CD4-positive, CD25-positive, alpha-beta regulatory T cell (primary cell): ENCODE data around the gene DNAJC7. TPM values are rescaled to one million over a fixed set of nuclear protein-coding genes. Genes with fewer than 3 reads are reported as not detected.
A peak's percentile ranks its signal among the peaks of the same experiment; 100 is the strongest.

Experiments used
- ATAC-seq, 2 donors: fragments of 150-1000 bp; cut with Tn5 transposase; one replicate each; pipeline ENCODE4 v1.10.0; 2021; ENCODE audit warnings: low read depth in 2 of 2, moderate number of reproducible peaks in 2 of 2, moderate library complexity in 1 of 2
- DNase-seq, 3 donors: peaks; one replicate each; pipeline versions ENCODE4 v3.0.0 to v3.0.0-alpha.2; 2012 to 2022; ENCODE audit warnings: mixed read lengths in 1 of 3
- H3K27ac ChIP-seq: one replicate; pipeline ENCODE4 v1.7.0; 2013; ENCODE audit warnings: mild to moderate bottlenecking, low read length; ENCODE audit not compliant: insufficient read depth, poor library complexity, severe bottlenecking
- H3K27me3 ChIP-seq: one replicate; pipeline ENCODE4 v1.7.0; 2013; ENCODE audit warnings: low read length; ENCODE audit not compliant: control insufficient read depth, insufficient read depth
- H3K36me3 ChIP-seq: one replicate; pipeline ENCODE4 v1.7.0; 2013; ENCODE audit warnings: mild to moderate bottlenecking, low read length, moderate library complexity; ENCODE audit not compliant: control insufficient read depth, insufficient read depth
- H3K4me1 ChIP-seq: 2 replicates; pipeline ENCODE4 v1.7.0; 2013; ENCODE audit warnings: mild to moderate bottlenecking, low read length; ENCODE audit not compliant: insufficient read depth, control insufficient read depth, poor library complexity, severe bottlenecking
- H3K4me3 ChIP-seq: one replicate; pipeline ENCODE4 v1.7.0; 2013; ENCODE audit warnings: low read depth, mild to moderate bottlenecking, low read length, moderate library complexity
- H3K9me3 ChIP-seq, 2 experiments: 1 replicate in 1 of 2; 2 replicates in 1 of 2; pipeline ENCODE4 v1.7.0; 2013; ENCODE audit warnings: low read length in 2 of 2, mild to moderate bottlenecking in 1 of 2, moderate library complexity in 1 of 2; ENCODE audit not compliant: control insufficient read depth in 2 of 2
- H3K27ac Mint-ChIP-seq, 3 donors: one replicate each; pipeline ENCODE4 v1.8.0; 2020 to 2022; ENCODE audit warnings: mild to moderate bottlenecking in 3 of 3, mixed read lengths in 3 of 3, moderate library complexity in 2 of 3
- H3K27me3 Mint-ChIP-seq: one replicate; pipeline ENCODE4 v1.8.0; 2022; ENCODE audit warnings: mild to moderate bottlenecking, mixed read lengths
- H3K36me3 Mint-ChIP-seq: one replicate; pipeline ENCODE4 v1.8.0; 2020; ENCODE audit warnings: mixed read lengths
- H3K4me1 Mint-ChIP-seq, 4 donors: one replicate each; pipeline ENCODE4 v1.8.0; 2020 to 2022; ENCODE audit warnings: mixed read lengths in 4 of 4, mild to moderate bottlenecking in 1 of 4
- H3K4me3 Mint-ChIP-seq, 4 donors: one replicate each; pipeline ENCODE4 v1.8.0; 2020 to 2022; ENCODE audit warnings: mild to moderate bottlenecking in 4 of 4, mixed read lengths in 4 of 4, moderate library complexity in 3 of 4
- H3K9me3 Mint-ChIP-seq, 7 donors: one replicate each; pipeline ENCODE4 v1.8.0; 2020 to 2022; ENCODE audit warnings: mixed read lengths in 7 of 7, mild to moderate bottlenecking in 3 of 7, moderate library complexity in 2 of 7
- polyA plus RNA-seq, 4 donors: library from polyadenylated mRNA; unstranded; fragments of 300-500 nt; fragmentation: Illumina TruSeq; gene quantifications; one replicate each; pipeline ENCODE4 v1.2.3, GENCODE V29; 2021
- total RNA-seq: library from RNA; stranded (reverse); gene quantifications from one replicate; pipeline ENCODE4 v1.2.3, GENCODE V29; 2022

DNAJC7 gene
- total and polyA plus RNA-seq, 5 donors from 2014 or later = 53.3 to 149 (median 75.3) TPM

- Mint-ChIP-seq H3K4me1 (peaks cover 3 to 44% (median 30%) of the 10 kb centered on the region in 4 donors), H3K27me3 (no peaks in the 10 kb centered on the region), H3K9me3 (no peaks in the 10 kb centered on the region), H3K27ac (no peak overlapping the region), H3K36me3 (peaks cover 33% of the 10 kb centered on the region), H3K4me3 (no peak overlapping the region)
- no peak for ATAC-seq
- peaks cover 6% of the 10 kb centered on the region for H3K4me1 ChIP-seq
- H3K27me3 ChIP-seq = no peaks in the 10 kb centered on the region
- H3K36me3 ChIP-seq = peaks cover 42% of the 10 kb centered on the region
- DNase-seq = no peak
- H3K4me3 ChIP-seq = no peak overlapping the region
- H3K27ac ChIP-seq = no peak overlapping the region
- no peaks in the 10 kb centered on the region for H3K9me3 ChIP-seq
These were observed 12.1 kb downstream of the DNAJC7 start for GRCh38 chr17:42005166-42005565.

GRCh38 chr17:42002792-42003301 is 14.4 kb downstream of the DNAJC7 start:
- Histone ChIP-seq H3K27ac (no peak overlapping the region), H3K4me3 (no peak overlapping the region), H3K27me3 (no peaks in the 10 kb centered on the region), H3K36me3 (peaks cover 51% of the 10 kb centered on the region), H3K4me1 (no peaks in the 10 kb centered on the region), H3K9me3 (no peaks in the 10 kb centered on the region)
- H3K9me3 Mint-ChIP-seq = no peaks in the 10 kb centered on the region
- DNase-seq (no peak), ATAC-seq (no peak)
- no peaks in the 10 kb centered on the region for H3K27me3 Mint-ChIP-seq
- H3K27ac Mint-ChIP-seq = peak overlapping the region in 1 of 3 donors; percentile 23
- no peak overlapping the region for H3K4me3 Mint-ChIP-seq
- H3K4me1 Mint-ChIP-seq = peaks cover 3 to 30% (median 19%) of the 10 kb centered on the region in 4 donors
- H3K36me3 Mint-ChIP-seq = peaks cover 30% of the 10 kb centered on the region

- DNase-seq = no peak
These were observed 15.0 kb downstream of the DNAJC7 start for GRCh38 chr17:42002175-42002791.

GRCh38 chr17:42001729-42002128 is 15.5 kb downstream of the DNAJC7 start:
- Mint-ChIP-seq H3K4me3 (no peak overlapping the region), H3K9me3 (no peaks in the 10 kb centered on the region), H3K27me3 (no peaks in the 10 kb centered on the region), H3K27ac (no peak overlapping the region), H3K4me1 (peaks cover 3 to 26% (median 14%) of the 10 kb centered on the region in 4 donors), H3K36me3 (peaks cover 36% of the 10 kb centered on the region)
- H3K36me3 ChIP-seq = peaks cover 60% of the 10 kb centered on the region
- no peaks in the 10 kb centered on the region for H3K4me1 ChIP-seq
- H3K9me3 ChIP-seq = no peaks in the 10 kb centered on the region
- DNase-seq (no peak), ATAC-seq (no peak)
- H3K4me3 ChIP-seq = no peak overlapping the region
- no peak overlapping the region for H3K27ac ChIP-seq
- no peaks in the 10 kb centered on the region for H3K27me3 ChIP-seq

More at GRCh38 chr17:42002175-42002791, 15.0 kb downstream of the DNAJC7 start:
- Histone ChIP-seq H3K9me3 (no peaks in the 10 kb centered on the region), H3K27ac (no peak overlapping the region), H3K4me3 (no peak overlapping the region), H3K27me3 (no peaks in the 10 kb centered on the region), H3K36me3 (peaks cover 55% of the 10 kb centered on the region), H3K4me1 (no peaks in the 10 kb centered on the region)
- Mint-ChIP-seq H3K27me3 (no peaks in the 10 kb centered on the region), H3K27ac (no peak overlapping the region), H3K4me1 (peaks cover 3 to 29% (median 18%) of the 10 kb centered on the region in 4 donors), H3K4me3 (no peak overlapping the region), H3K36me3 (peaks cover 35% of the 10 kb centered on the region), H3K9me3 (no peaks in the 10 kb centered on the region)
- no peak for ATAC-seq

GRCh38 chr17:42000413-42001133 is 16.7 kb downstream of the DNAJC7 start:
- Mint-ChIP-seq H3K9me3 (no peaks in the 10 kb centered on the region), H3K4me3 (no peak overlapping the region), H3K4me1 (peaks cover 3 to 25% (median 16%) of the 10 kb centered on the region in 4 donors), H3K27ac (peak overlapping the region in 2 of 3 donors; percentile 20 to 63), H3K36me3 (peaks cover 42% of the 10 kb centered on the region), H3K27me3 (no peaks in the 10 kb centered on the region)
- Histone ChIP-seq H3K27ac (no peak overlapping the region), H3K4me1 (no peaks in the 10 kb centered on the region), H3K9me3 (no peaks in the 10 kb centered on the region), H3K36me3 (peaks cover 72% of the 10 kb centered on the region), H3K4me3 (no peak overlapping the region), H3K27me3 (no peaks in the 10 kb centered on the region)
- no peak for DNase-seq
- ATAC-seq = no peak

GRCh38 chr17:41998497-41998896 is 18.7 kb downstream of the DNAJC7 start:
- H3K36me3 Mint-ChIP-seq = peaks cover 49% of the 10 kb centered on the region
- H3K9me3 ChIP-seq = no peaks in the 10 kb centered on the region
- no peak overlapping the region for H3K27ac ChIP-seq
- ATAC-seq = no peak
- H3K4me1 ChIP-seq = no peaks in the 10 kb centered on the region
- H3K4me1 Mint-ChIP-seq = peaks cover 0 to 10% (median 7%) of the 10 kb centered on the region in 4 donors
- H3K4me3 Mint-ChIP-seq = peak overlapping the region in 1 of 4 donors; percentile 13
- H3K27me3 Mint-ChIP-seq = no peaks in the 10 kb centered on the region
- peaks cover 86% of the 10 kb centered on the region for H3K36me3 ChIP-seq
- H3K27me3 ChIP-seq = no peaks in the 10 kb centered on the region
- no peak for DNase-seq
- H3K4me3 ChIP-seq = no peak overlapping the region
- H3K27ac Mint-ChIP-seq = no peak overlapping the region
- H3K9me3 Mint-ChIP-seq = no peaks in the 10 kb centered on the region

- Histone ChIP-seq H3K27ac (no peak overlapping the region), H3K4me1 (no peaks in the 10 kb centered on the region), H3K36me3 (peaks cover 83% of the 10 kb centered on the region), H3K4me3 (no peak overlapping the region), H3K27me3 (no peaks in the 10 kb centered on the region), H3K9me3 (no peaks in the 10 kb centered on the region)
- Mint-ChIP-seq H3K9me3 (no peaks in the 10 kb centered on the region), H3K36me3 (peaks cover 46% of the 10 kb centered on the region), H3K27me3 (no peaks in the 10 kb centered on the region), H3K4me3 (no peak overlapping the region), H3K4me1 (peaks cover 0 to 2% (median 0%) of the 10 kb centered on the region in 4 donors), H3K27ac (peak overlapping the region in 2 of 3 donors; percentile 4 to 66)
- DNase-seq (no peak), ATAC-seq (no peak)
These were observed 20.4 kb downstream of the DNAJC7 start for GRCh38 chr17:41996855-41997164.
